IMR-90 (cell line): ENCODE measurements around the gene GLRA3. TPM values are rescaled to one million over a fixed set of nuclear protein-coding genes. Genes with fewer than 3 reads are reported as not detected.

Source experiments
- ATAC-seq: fragments of 200-7000 bp; cut with Tn5 transposase; 2 replicates; pipeline ENCODE4 v1.9.1; 2020; ENCODE audit warnings: low read depth, mild to moderate bottlenecking, moderate library complexity
- BruUV-seq: library from RNA; stranded (reverse); fragments of 400-500 nt; replicated peaks from 2 replicates; lab custom pipeline; 2021; lab: Mats Ljungman, UMichigan
- CTCF ChIA-PET: fragments of 300-600 bp; formaldehyde crosslinking; extraction: SDS; loops from one replicate; lab custom pipeline; 2021; ENCODE audit warnings: antibody characterized with exemption; lab: Yijun Ruan, JAX
- POLR2A ChIA-PET: fragments of 300-600 bp; sonication (Branson Sonifier 250); formaldehyde crosslinking; loops from one replicate; lab custom pipeline; 2022; ENCODE audit warnings: antibody characterized with exemption; ENCODE audit not compliant: unreplicated experiment; lab: Charles Lee
- DNase-seq: peaks from one replicate; pipeline ENCODE4 v3.0.0; 2013
- H2AFZ ChIP-seq: replicated peaks from 2 replicates; pipeline ENCODE3; 2013; ENCODE audit warnings: low read length, mild to moderate bottlenecking; ENCODE audit not compliant: poor library complexity
- H2AK5ac ChIP-seq: 2 replicates; pipeline ENCODE4 v1.6.1; 2013; ENCODE audit warnings: low read depth, low read length, inconsistent platforms
- H2AK9ac ChIP-seq: replicated peaks from 2 replicates; pipeline ENCODE3; 2013; ENCODE audit warnings: mild to moderate bottlenecking, low read depth, low read length, moderate library complexity; ENCODE audit not compliant: poor library complexity
- H2BK120ac ChIP-seq: 2 replicates; pipeline ENCODE4 v1.6.1; 2013; ENCODE audit warnings: low read depth, low read length, inconsistent platforms
- H2BK15ac ChIP-seq: 3 replicates; pipeline ENCODE4 v1.6.1; 2013; ENCODE audit warnings: low read depth, low read length, inconsistent platforms
- H2BK20ac ChIP-seq: 2 replicates; pipeline ENCODE4 v1.6.1; 2013; ENCODE audit warnings: low read depth, mild to moderate bottlenecking, inconsistent platforms, low read length, moderate library complexity
- H2BK5ac ChIP-seq: 2 replicates; pipeline ENCODE4 v1.6.1; 2013; ENCODE audit warnings: mild to moderate bottlenecking, low read depth, low read length, inconsistent platforms; ENCODE audit not compliant: poor library complexity, severe bottlenecking
- H3K14ac ChIP-seq: replicated peaks from 2 replicates; pipeline ENCODE4 v1.6.1; 2013; ENCODE audit warnings: low read depth, low read length, inconsistent platforms
- H3K18ac ChIP-seq: 2 replicates; pipeline ENCODE4 v1.6.1; 2013; ENCODE audit warnings: low read depth, low read length, control low read depth
- H3K23ac ChIP-seq: 2 replicates; pipeline ENCODE4 v1.6.1; 2013; ENCODE audit warnings: low read depth, low read length, inconsistent platforms
- H3K27ac ChIP-seq: 2 replicates; pipeline ENCODE4 v1.5.1; 2013; ENCODE audit warnings: mild to moderate bottlenecking, control low read depth, low read length; ENCODE audit not compliant: insufficient read depth
- H3K27me3 ChIP-seq: 2 replicates; pipeline ENCODE4 v1.6.1; 2013; ENCODE audit warnings: low read length; ENCODE audit not compliant: control insufficient read depth, insufficient read depth
- H3K36me3 ChIP-seq: 2 replicates; pipeline ENCODE4 v1.6.1; 2013; ENCODE audit warnings: low read length, mixed read lengths; ENCODE audit not compliant: control insufficient read depth, insufficient read depth
- H3K4ac ChIP-seq: 2 replicates; pipeline ENCODE4 v1.6.1; 2013; ENCODE audit warnings: low read depth, low read length, inconsistent platforms
- H3K4me1 ChIP-seq: 2 replicates; pipeline ENCODE4 v1.6.1; 2013; ENCODE audit warnings: low read length, mixed read lengths; ENCODE audit not compliant: control insufficient read depth, insufficient read depth
- H3K4me2 ChIP-seq: 2 replicates; pipeline ENCODE4 v1.6.1; 2013; ENCODE audit warnings: low read depth, mild to moderate bottlenecking, control low read depth, low read length, moderate library complexity
- H3K4me3 ChIP-seq: 2 replicates; pipeline ENCODE4 v1.5.1; 2013; ENCODE audit warnings: low read depth, mild to moderate bottlenecking, control low read depth, low read length, moderate library complexity; ENCODE audit not compliant: insufficient read depth
- H3K56ac ChIP-seq: 2 replicates; pipeline ENCODE4 v1.6.1; 2013; ENCODE audit warnings: low read length, inconsistent platforms; ENCODE audit not compliant: insufficient read depth; ENCODE audit errors: extremely low read depth
- H3K79me1 ChIP-seq, 2 experiments: 2 replicates each; pipeline ENCODE4 v1.6.1; 2013; ENCODE audit warnings: low read length in 2 of 2, inconsistent platforms in 1 of 2, low read depth in 1 of 2
- H3K9ac ChIP-seq: 2 replicates; pipeline ENCODE4 v1.6.1; 2013; ENCODE audit warnings: low read depth, low read length, control low read depth
- H3K9me1 ChIP-seq: 2 replicates; pipeline ENCODE4 v1.6.1; 2013; ENCODE audit warnings: low read length, inconsistent platforms; ENCODE audit not compliant: insufficient read depth
- H3K9me3 ChIP-seq: 2 replicates; pipeline ENCODE4 v1.6.1; 2013; ENCODE audit warnings: low read length; ENCODE audit not compliant: control insufficient read depth, insufficient read depth
- H4K20me1 ChIP-seq: 2 replicates; pipeline ENCODE4 v1.6.1; 2013; ENCODE audit warnings: low read length, inconsistent platforms; ENCODE audit not compliant: insufficient read depth
- H4K5ac ChIP-seq: 2 replicates; pipeline ENCODE4 v1.6.1; 2013; ENCODE audit warnings: mild to moderate bottlenecking, low read depth, low read length, control low read depth
- H4K8ac ChIP-seq, 2 experiments: 2 replicates each; pipeline ENCODE4 v1.6.1; 2013; ENCODE audit warnings: low read depth in 2 of 2, low read length in 2 of 2, control low read depth in 1 of 2, inconsistent platforms in 1 of 2
- H4K91ac ChIP-seq: 2 replicates; pipeline ENCODE4 v1.6.1; 2013; ENCODE audit warnings: low read depth, low read length, inconsistent platforms; ENCODE audit not compliant: insufficient read depth
- BHLHE40 ChIP-seq: fragments of 150-350 bp; IDR thresholded peaks from 2 replicates; pipeline ENCODE4 v1.6.1; 2016; ENCODE audit warnings: mild to moderate bottlenecking, low read depth, low read length
- CEBPB ChIP-seq: IDR thresholded peaks from 2 replicates; pipeline ENCODE4 v1.6.1; 2012; ENCODE audit warnings: low read depth, low read length, improper control_type of control experiment
- CHD1 ChIP-seq: IDR thresholded peaks from 2 replicates; pipeline ENCODE4 v1.6.1; 2012; ENCODE audit warnings: low read depth, low read length, improper control_type of control experiment
- FOS ChIP-seq: fragments of 150-350 bp; IDR thresholded peaks from 2 replicates; pipeline ENCODE4 v1.6.1; 2016; ENCODE audit warnings: low read depth, low read length
- MAFK ChIP-seq: IDR thresholded peaks from 2 replicates; pipeline ENCODE4 v1.6.1; 2012; ENCODE audit warnings: low read depth, low read length, improper control_type of control experiment
- MAZ ChIP-seq: IDR thresholded peaks from 2 replicates; pipeline ENCODE4 v1.6.1; 2012; ENCODE audit warnings: low read depth, mild to moderate bottlenecking, low read length, improper control_type of control experiment, moderate library complexity, borderline replicate concordance
- MXI1 ChIP-seq: IDR thresholded peaks from 2 replicates; pipeline ENCODE4 v1.6.1; 2012; ENCODE audit warnings: low read depth, mild to moderate bottlenecking, low read length, moderate library complexity, borderline replicate concordance
- NFE2L2 ChIP-seq: fragments of 150-350 bp; IDR thresholded peaks from 2 replicates; pipeline ENCODE4 v1.6.1; 2016; ENCODE audit warnings: low read depth, mild to moderate bottlenecking, low read length
- POLR2A ChIP-seq: IDR thresholded peaks from 2 replicates; pipeline ENCODE4 v1.6.1; 2012; ENCODE audit warnings: mild to moderate bottlenecking, low read depth, low read length
- RAD21 ChIP-seq: IDR thresholded peaks from 2 replicates; pipeline ENCODE4 v1.6.1; 2012; ENCODE audit warnings: low read length, improper control_type of control experiment
- RCOR1 ChIP-seq: IDR thresholded peaks from 2 replicates; pipeline ENCODE4 v1.6.1; 2012; ENCODE audit warnings: mild to moderate bottlenecking, low read length, improper control_type of control experiment; ENCODE audit not compliant: insufficient replicate concordance
- RFX5 ChIP-seq: IDR thresholded peaks from 2 replicates; pipeline ENCODE4 v1.8.0; 2012; ENCODE audit warnings: low read depth, mild to moderate bottlenecking, low read length, moderate library complexity
- SMC3 ChIP-seq: fragments of 150-350 bp; IDR thresholded peaks from 2 replicates; pipeline ENCODE4 v1.6.1; 2016; ENCODE audit warnings: low read depth, mild to moderate bottlenecking, antibody characterized with exemption, low read length, moderate library complexity
- dilution Hi-C: fragments of 300-500 bp; cut with HindIII; formaldehyde crosslinking; loops from one replicate; pipeline ENCODE4 v1.14.3; 2018; ENCODE audit warnings: low sequenced_read_pairs; ENCODE audit not compliant: unreplicated experiment
- in situ Hi-C: fragments of 300-500 bp; cut with MboI; formaldehyde crosslinking; loops from 3 replicates; pipeline ENCODE4 v1.14.3; 2019; ENCODE audit warnings: low sequenced_read_pairs, inconsistent platforms, mixed read lengths
- intact Hi-C: fragments of 100-400 bp; cut with micrococcal nuclease; formaldehyde crosslinking; loops from 2 replicates; pipeline ENCODE4 v1.10.0; 2022
- polyA plus RNA-seq, 3 experiments: library from polyadenylated mRNA; depleted of rRNA; stranded (reverse); fragments of >200 nt; gene quantifications; 2 replicates each; pipeline ENCODE4 v1.2.3, GENCODE V29; 2012; ENCODE audit warnings: low replicate concordance in 1 of 3
- total RNA-seq: library from RNA; depleted of rRNA; stranded (reverse); fragments of >200 nt; gene quantifications from 2 replicates; pipeline ENCODE4 v1.2.3, GENCODE V29; 2012
- TF ChIP-seq, protein P1 (sequence below): conservative IDR thresholded peaks from 2 replicates; pipeline ENCODE4 v1.5.1; 2012; ENCODE audit warnings: mild to moderate bottlenecking, low read depth, low read length, improper control_type of control experiment
- TF ChIP-seq, protein P2 (sequence below): fragments of 150-350 bp; IDR thresholded peaks from 2 replicates; pipeline ENCODE4 v1.6.1; 2016; ENCODE audit warnings: low read depth, mild to moderate bottlenecking, low read length, moderate library complexity, borderline replicate concordance
- TF ChIP-seq, protein P3 (sequence below): fragments of 150-350 bp; IDR thresholded peaks from 2 replicates; pipeline ENCODE4 v1.6.1; 2017; ENCODE audit warnings: mild to moderate bottlenecking, antibody characterized with exemption, low read length, low read depth

GLRA3 gene
- total and polyA plus RNA-seq, 2 of the 4 experiments (the other 2 are of a cell fraction): not detected

DNA sequence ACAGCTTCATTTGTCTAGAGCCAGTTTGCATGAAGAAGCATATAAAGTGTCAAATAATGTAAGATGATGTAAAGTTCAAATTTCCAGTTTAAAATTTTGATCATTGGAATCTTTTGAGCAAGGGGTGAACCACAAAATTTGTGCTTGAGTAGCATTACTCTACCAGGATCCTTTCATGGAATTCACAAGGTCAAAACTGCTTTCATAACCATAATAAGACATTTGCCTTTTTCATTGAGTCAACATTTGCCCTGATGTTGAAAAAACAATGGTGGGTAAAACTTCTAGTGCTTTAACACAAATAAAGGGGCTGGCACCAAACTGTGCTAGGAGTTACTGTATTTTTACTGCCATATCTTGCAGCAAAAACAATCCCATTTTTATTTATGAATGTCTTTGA is 142.2 kb downstream of the GLRA3 start:
- Histone ChIP-seq H3K79me1 (no peaks in the 10 kb centered on the region), H4K20me1 (no peaks in the 10 kb centered on the region), H3K56ac (no peak overlapping the region), H3K18ac (no peak overlapping the region), H3K27ac (no peak overlapping the region), H3K9me1 (no peaks in the 10 kb centered on the region), H2BK5ac (no peak overlapping the region), H3K9ac (no peak overlapping the region), H3K4ac (no peak overlapping the region), H4K91ac (no peak overlapping the region), H3K23ac (no peak overlapping the region), H2AK5ac (no peak overlapping the region), H2BK15ac (no peak overlapping the region), H3K9me3 (peaks cover 4% of the 10 kb centered on the region; the same call in 1 of the 2 replicates), H2AK9ac (no peak overlapping the region), H2BK120ac (no peak overlapping the region), H4K5ac (no peak overlapping the region), H3K14ac (no peak overlapping the region), H3K4me2 (no peak overlapping the region), H2AFZ (no peak overlapping the region), H4K8ac (no peak overlapping the region), H3K4me1 (no peaks in the 10 kb centered on the region), H3K27me3 (no peaks in the 10 kb centered on the region), H3K36me3 (no peaks in the 10 kb centered on the region), H3K4me3 (no peak overlapping the region), H2BK20ac (no peak overlapping the region)
- ATAC-seq: no peak
- TF ChIP-seq, protein P1, sequence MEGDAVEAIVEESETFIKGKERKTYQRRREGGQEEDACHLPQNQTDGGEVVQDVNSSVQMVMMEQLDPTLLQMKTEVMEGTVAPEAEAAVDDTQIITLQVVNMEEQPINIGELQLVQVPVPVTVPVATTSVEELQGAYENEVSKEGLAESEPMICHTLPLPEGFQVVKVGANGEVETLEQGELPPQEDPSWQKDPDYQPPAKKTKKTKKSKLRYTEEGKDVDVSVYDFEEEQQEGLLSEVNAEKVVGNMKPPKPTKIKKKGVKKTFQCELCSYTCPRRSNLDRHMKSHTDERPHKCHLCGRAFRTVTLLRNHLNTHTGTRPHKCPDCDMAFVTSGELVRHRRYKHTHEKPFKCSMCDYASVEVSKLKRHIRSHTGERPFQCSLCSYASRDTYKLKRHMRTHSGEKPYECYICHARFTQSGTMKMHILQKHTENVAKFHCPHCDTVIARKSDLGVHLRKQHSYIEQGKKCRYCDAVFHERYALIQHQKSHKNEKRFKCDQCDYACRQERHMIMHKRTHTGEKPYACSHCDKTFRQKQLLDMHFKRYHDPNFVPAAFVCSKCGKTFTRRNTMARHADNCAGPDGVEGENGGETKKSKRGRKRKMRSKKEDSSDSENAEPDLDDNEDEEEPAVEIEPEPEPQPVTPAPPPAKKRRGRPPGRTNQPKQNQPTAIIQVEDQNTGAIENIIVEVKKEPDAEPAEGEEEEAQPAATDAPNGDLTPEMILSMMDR: no peak
- TF ChIP-seq FOS (no peak), MAZ (no peak), POLR2A (no peak), NFE2L2 (no peak), RAD21 (no peak), RCOR1 (no peak), CEBPB (no peak), MAFK (no peak), MXI1 (no peak), RFX5 (no peak), CHD1 (no peak), SMC3 (no peak), BHLHE40 (no peak)
- TF ChIP-seq, protein P2, sequence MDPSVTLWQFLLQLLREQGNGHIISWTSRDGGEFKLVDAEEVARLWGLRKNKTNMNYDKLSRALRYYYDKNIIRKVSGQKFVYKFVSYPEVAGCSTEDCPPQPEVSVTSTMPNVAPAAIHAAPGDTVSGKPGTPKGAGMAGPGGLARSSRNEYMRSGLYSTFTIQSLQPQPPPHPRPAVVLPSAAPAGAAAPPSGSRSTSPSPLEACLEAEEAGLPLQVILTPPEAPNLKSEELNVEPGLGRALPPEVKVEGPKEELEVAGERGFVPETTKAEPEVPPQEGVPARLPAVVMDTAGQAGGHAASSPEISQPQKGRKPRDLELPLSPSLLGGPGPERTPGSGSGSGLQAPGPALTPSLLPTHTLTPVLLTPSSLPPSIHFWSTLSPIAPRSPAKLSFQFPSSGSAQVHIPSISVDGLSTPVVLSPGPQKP: no peak
- TF ChIP-seq, protein P3, sequence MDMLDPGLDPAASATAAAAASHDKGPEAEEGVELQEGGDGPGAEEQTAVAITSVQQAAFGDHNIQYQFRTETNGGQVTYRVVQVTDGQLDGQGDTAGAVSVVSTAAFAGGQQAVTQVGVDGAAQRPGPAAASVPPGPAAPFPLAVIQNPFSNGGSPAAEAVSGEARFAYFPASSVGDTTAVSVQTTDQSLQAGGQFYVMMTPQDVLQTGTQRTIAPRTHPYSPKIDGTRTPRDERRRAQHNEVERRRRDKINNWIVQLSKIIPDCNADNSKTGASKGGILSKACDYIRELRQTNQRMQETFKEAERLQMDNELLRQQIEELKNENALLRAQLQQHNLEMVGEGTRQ: no peak
- ChIA-PET POLR2A (no interaction called here), CTCF (no interaction called here)
- dilution Hi-C loops (no loop called here), in situ Hi-C loops (no loop called here), intact Hi-C loops (no loop called here)
- no TSS peak for BruUV-seq
- no peak for DNase-seq
